ENCODE measurements around the gene AGPAT4. TPM values are rescaled to one million over a fixed set of nuclear protein-coding genes. Genes with fewer than 3 reads are reported as not detected.

Gene AGPAT4
- total RNA-seq, 2 donors from 2014 or later = 61.0 to 61.1 TPM

DNA sequence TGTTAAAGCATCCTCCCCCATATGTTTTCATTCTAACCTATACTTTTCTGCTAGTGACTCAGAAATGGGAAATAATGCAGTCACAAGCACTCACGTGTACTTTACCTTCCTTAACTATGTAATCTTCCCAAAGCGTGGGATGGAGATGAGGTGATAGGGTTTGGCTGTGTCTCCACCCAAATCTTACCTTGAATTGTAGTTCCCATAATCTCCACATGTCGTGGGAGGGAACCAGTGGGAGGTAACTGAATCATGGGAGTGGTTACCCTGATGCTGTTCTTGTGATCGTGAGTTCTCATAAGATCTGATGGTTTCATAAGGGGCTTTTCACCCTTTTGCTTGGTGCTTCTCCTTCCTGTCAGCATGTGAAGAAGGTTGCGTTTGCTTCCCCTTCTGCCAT, 35.4 kb downstream of the AGPAT4 start:
- H3K4me1 Mint-ChIP-seq = peaks cover 39% of the 10 kb centered on the region
- H3K36me3 Mint-ChIP-seq (ENCODE audit: low read depth) = peaks cover 42% of the 10 kb centered on the region
- H3K4me3 Mint-ChIP-seq = no peak overlapping the region
- H3K9me3 ChIP-seq (ENCODE audit: control insufficient read depth, low read length) = no peaks in the 10 kb centered on the region
- peaks cover 26% of the 10 kb centered on the region for H3K36me3 ChIP-seq (ENCODE audit: control insufficient read depth, insufficient read depth, low read length)
- WGBS, 2 experiments (ENCODE audit: insufficient coverage in 1 of 2, insufficient read length in 1 of 2) = 99 to 100% methylated on average over 1 to 5 of the region's 5 CpGs
- no peak overlapping the region for H3K27ac ChIP-seq (ENCODE audit: low read depth, low read length)
- H3K27me3 ChIP-seq (ENCODE audit: control insufficient read depth, insufficient read depth, low read length, poor library complexity, severe bottlenecking) = no peaks in the 10 kb centered on the region
- no peak for DNase-seq
- TF ChIP-seq, protein P1, sequence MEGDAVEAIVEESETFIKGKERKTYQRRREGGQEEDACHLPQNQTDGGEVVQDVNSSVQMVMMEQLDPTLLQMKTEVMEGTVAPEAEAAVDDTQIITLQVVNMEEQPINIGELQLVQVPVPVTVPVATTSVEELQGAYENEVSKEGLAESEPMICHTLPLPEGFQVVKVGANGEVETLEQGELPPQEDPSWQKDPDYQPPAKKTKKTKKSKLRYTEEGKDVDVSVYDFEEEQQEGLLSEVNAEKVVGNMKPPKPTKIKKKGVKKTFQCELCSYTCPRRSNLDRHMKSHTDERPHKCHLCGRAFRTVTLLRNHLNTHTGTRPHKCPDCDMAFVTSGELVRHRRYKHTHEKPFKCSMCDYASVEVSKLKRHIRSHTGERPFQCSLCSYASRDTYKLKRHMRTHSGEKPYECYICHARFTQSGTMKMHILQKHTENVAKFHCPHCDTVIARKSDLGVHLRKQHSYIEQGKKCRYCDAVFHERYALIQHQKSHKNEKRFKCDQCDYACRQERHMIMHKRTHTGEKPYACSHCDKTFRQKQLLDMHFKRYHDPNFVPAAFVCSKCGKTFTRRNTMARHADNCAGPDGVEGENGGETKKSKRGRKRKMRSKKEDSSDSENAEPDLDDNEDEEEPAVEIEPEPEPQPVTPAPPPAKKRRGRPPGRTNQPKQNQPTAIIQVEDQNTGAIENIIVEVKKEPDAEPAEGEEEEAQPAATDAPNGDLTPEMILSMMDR (conservative IDR thresholded peaks at IDR 0.05) = peak; percentile 26
- H3K9me3 Mint-ChIP-seq = no peaks in the 10 kb centered on the region
- no peaks in the 10 kb centered on the region for H3K27me3 Mint-ChIP-seq (ENCODE audit: insufficient read depth)
- H3K4me1 ChIP-seq (ENCODE audit: control insufficient read depth, insufficient read depth, low read length) = peaks cover 15% of the 10 kb centered on the region
- no peak overlapping the region for H3K4me3 ChIP-seq (ENCODE audit: low read length)
- H3K9ac ChIP-seq (ENCODE audit: extremely low read depth, low read length, poor library complexity, severe bottlenecking) = no peak overlapping the region
- no peak overlapping the region for H3K27ac Mint-ChIP-seq

DNA sequence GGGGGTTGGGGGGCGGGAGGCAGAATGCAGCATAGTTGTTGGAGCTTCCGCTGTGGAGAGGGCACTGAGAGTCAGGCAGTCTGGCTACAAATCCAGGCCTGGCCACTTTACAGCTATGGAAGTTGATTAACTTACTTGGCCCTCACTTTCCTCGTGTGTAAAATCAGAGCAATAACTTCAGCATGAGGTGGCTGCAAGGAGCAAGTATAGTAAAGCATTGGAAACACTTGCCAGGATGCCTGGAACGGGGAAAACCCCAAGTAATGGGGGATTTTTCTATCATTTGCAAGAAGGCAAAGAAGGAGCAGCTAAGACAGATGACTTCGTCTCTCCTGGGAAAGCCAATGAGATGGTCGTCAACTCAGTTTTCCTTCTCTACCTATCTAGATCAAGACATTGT, 35.8 kb downstream of the AGPAT4 start:
- Mint-ChIP-seq H3K9me3 (no peaks in the 10 kb centered on the region), H3K27me3 (ENCODE audit: insufficient read depth) (no peaks in the 10 kb centered on the region), H3K4me3 (no peak overlapping the region), H3K36me3 (ENCODE audit: low read depth) (peaks cover 42% of the 10 kb centered on the region), H3K27ac (no peak overlapping the region), H3K4me1 (peaks cover 35% of the 10 kb centered on the region)
- Histone ChIP-seq H3K27ac (ENCODE audit: low read depth, low read length) (no peak overlapping the region), H3K4me3 (ENCODE audit: low read length) (no peak overlapping the region), H3K9me3 (ENCODE audit: control insufficient read depth, low read length) (no peaks in the 10 kb centered on the region), H3K36me3 (ENCODE audit: control insufficient read depth, insufficient read depth, low read length) (peaks cover 26% of the 10 kb centered on the region), H3K9ac (ENCODE audit: extremely low read depth, low read length, poor library complexity, severe bottlenecking) (no peak overlapping the region), H3K27me3 (ENCODE audit: control insufficient read depth, insufficient read depth, low read length, poor library complexity, severe bottlenecking) (no peaks in the 10 kb centered on the region), H3K4me1 (ENCODE audit: control insufficient read depth, insufficient read depth, low read length) (peaks cover 15% of the 10 kb centered on the region)
- no peak for DNase-seq
- TF ChIP-seq, protein P1 (conservative IDR thresholded peaks at IDR 0.05) = no peak
- 94 to 99% methylated on average over 5 to 6 of the region's 6 CpGs for WGBS, 2 experiments (ENCODE audit: insufficient coverage in 1 of 2, insufficient read length in 1 of 2)

DNA sequence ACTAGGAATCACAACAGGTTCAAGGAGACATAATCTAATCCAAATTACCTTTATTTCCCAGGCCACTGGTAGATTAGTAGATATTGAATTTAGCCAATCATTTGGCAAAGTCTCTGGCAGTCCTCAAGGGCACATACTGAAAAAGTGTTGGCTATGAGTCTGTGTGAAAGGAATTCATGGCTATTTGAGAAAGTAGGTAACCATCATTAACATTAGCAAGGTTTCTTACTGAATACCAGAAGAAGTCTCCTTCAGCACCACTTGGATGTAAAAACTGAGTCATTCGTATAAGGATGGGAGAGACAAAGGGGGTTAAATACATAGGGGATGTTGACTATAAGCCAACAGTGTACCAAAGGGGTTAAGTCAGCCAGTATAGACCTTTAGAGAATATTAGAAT, 36.7 kb downstream of the AGPAT4 start:
- Mint-ChIP-seq H3K27ac (no peak overlapping the region), H3K9me3 (no peaks in the 10 kb centered on the region), H3K4me1 (peaks cover 31% of the 10 kb centered on the region), H3K36me3 (ENCODE audit: low read depth) (peaks cover 38% of the 10 kb centered on the region), H3K27me3 (ENCODE audit: insufficient read depth) (no peaks in the 10 kb centered on the region), H3K4me3 (no peak overlapping the region)
- Histone ChIP-seq H3K9ac (ENCODE audit: extremely low read depth, low read length, poor library complexity, severe bottlenecking) (no peak overlapping the region), H3K9me3 (ENCODE audit: control insufficient read depth, low read length) (no peaks in the 10 kb centered on the region), H3K4me3 (ENCODE audit: low read length) (no peak overlapping the region), H3K4me1 (ENCODE audit: control insufficient read depth, insufficient read depth, low read length) (peaks cover 15% of the 10 kb centered on the region), H3K36me3 (ENCODE audit: control insufficient read depth, insufficient read depth, low read length) (peaks cover 30% of the 10 kb centered on the region), H3K27me3 (ENCODE audit: control insufficient read depth, insufficient read depth, low read length, poor library complexity, severe bottlenecking) (no peaks in the 10 kb centered on the region), H3K27ac (ENCODE audit: low read depth, low read length) (no peak overlapping the region)
- WGBS, 2 experiments (ENCODE audit: insufficient coverage in 1 of 2, insufficient read length in 1 of 2) = 96 to 100% methylated on average over 1 of the region's 1 CpG
- TF ChIP-seq, protein P1 (conservative IDR thresholded peaks at IDR 0.05) = no peak
- DNase-seq = no peak
